Activated naive CD8-positive, alpha-beta T cell treated with anti-CD3 and anti-CD28 coated beads, Interleukin-2, amount 50 U/mL, for 24 hours (primary cell): Measurements from ENCODE around the gene BPIFB2.

Experiments
- ATAC-seq: fragments of 150-1000 bp; cut with Tn5 transposase; one replicate; pipeline ENCODE4 v1.10.0; 2021
- DNase-seq: peaks from one replicate; pipeline ENCODE4 v3.0.0; 2021
- H3K27ac Mint-ChIP-seq: one replicate; pipeline ENCODE4 v1.8.0; 2021; ENCODE audit warnings: mild to moderate bottlenecking, mixed read lengths
- H3K27me3 Mint-ChIP-seq: one replicate; pipeline ENCODE4 v1.8.0; 2021; ENCODE audit warnings: mixed read lengths
- H3K36me3 Mint-ChIP-seq: one replicate; pipeline ENCODE4 v1.8.0; 2021; ENCODE audit warnings: low read depth, mixed read lengths
- H3K4me1 Mint-ChIP-seq: one replicate; pipeline ENCODE4 v1.8.0; 2021; ENCODE audit warnings: mixed read lengths
- H3K4me3 Mint-ChIP-seq: one replicate; pipeline ENCODE4 v1.8.0; 2021; ENCODE audit warnings: mild to moderate bottlenecking, moderate library complexity, mixed read lengths
- H3K9me3 Mint-ChIP-seq: one replicate; pipeline ENCODE4 v1.8.0; 2021; ENCODE audit warnings: mixed read lengths

BPIFB2 gene

DNA sequence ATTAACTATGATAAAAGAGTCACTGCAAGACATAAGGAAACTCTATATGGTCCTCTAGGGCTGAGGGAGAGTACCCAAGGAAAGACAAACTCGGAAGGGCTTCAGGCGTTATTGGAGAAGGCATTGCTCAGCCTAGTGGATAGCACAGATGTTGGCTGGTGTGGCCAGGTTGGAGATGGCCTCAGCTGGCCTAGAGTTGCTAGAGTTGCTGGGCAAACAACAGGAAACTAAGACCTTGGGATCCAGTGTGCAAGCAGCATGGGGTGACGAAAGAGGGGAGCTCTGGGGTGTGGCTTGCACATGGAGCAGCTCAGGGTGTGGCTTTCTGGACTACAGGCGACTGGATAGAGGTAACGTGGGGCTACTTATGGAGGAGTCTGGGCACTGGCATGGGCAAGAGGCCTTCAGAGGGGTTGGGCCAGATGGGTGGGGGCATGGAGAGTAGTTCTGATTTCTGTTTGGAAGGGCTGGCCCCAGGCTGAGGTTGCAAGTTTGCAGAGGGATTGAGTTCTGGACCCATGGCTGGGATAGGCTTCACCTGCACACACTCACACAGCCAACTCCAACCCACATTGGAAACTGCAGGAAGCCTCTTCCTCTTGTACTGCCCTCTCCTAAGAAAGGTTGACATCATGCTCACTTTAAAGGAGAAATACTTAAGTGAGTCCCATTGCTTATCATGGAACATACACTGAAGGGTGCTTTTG is 18.7 kb downstream of the BPIFB2 start:
- Mint-ChIP-seq H3K36me3 (no peaks in the 10 kb centered on the region), H3K27ac (no peak overlapping the region), H3K4me3 (no peak overlapping the region), H3K27me3 (no peaks in the 10 kb centered on the region), H3K4me1 (no peaks in the 10 kb centered on the region), H3K9me3 (no peaks in the 10 kb centered on the region)
- DNase-seq, result no peak
- no peak for ATAC-seq

DNA sequence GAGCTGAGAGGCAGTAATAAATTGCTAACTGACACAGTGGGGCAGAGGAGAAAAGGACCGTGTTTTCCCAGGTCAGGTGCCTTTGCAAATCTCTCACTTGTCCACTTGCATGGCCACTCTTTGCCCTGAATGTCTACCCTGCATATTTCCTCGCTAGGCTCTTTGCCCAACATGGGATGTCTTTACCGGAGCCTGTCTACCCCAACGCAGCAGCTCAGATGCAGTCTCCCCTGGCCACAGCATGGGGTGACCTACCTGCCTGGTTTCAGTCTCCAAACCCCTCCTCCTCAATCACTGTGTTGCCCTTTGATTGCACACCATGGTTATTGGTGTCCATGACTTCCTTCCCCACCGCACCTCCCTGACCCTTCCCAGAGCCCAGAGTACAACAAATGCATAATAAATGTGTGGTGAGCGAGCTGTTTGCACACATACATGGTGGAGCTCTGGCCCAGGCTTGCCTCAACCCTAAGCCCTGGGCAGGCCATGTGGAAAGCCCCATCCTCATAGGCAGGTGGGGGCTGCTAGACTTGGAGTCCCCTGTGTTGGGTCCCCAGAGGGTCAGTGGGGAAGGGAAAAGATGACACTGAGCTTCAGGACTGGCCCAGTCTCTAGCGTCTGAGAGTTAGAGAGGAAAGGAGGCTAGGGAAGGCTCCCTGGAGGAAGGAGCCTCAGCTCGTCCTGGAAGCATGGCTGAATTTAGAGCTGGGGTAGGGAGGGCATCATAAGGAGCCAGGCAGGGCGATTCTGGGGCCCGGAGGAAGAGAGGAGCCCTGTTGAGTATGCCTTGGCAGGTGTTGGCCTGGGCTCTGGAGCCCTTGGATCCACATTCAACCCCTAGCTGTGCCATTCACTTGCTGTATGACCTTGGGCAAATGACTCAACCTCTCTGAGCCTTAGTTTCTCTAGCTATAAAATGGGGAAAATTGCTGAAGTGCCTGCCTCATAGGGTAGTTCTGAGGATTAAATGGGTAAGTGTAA is 19.6 kb downstream of the BPIFB2 start:
- no peak for ATAC-seq
- Mint-ChIP-seq H3K9me3 (no peaks in the 10 kb centered on the region), H3K27me3 (no peaks in the 10 kb centered on the region), H3K4me3 (no peak overlapping the region), H3K36me3 (no peaks in the 10 kb centered on the region), H3K27ac (no peak overlapping the region), H3K4me1 (no peaks in the 10 kb centered on the region)
- DNase-seq, result no peak

DNA sequence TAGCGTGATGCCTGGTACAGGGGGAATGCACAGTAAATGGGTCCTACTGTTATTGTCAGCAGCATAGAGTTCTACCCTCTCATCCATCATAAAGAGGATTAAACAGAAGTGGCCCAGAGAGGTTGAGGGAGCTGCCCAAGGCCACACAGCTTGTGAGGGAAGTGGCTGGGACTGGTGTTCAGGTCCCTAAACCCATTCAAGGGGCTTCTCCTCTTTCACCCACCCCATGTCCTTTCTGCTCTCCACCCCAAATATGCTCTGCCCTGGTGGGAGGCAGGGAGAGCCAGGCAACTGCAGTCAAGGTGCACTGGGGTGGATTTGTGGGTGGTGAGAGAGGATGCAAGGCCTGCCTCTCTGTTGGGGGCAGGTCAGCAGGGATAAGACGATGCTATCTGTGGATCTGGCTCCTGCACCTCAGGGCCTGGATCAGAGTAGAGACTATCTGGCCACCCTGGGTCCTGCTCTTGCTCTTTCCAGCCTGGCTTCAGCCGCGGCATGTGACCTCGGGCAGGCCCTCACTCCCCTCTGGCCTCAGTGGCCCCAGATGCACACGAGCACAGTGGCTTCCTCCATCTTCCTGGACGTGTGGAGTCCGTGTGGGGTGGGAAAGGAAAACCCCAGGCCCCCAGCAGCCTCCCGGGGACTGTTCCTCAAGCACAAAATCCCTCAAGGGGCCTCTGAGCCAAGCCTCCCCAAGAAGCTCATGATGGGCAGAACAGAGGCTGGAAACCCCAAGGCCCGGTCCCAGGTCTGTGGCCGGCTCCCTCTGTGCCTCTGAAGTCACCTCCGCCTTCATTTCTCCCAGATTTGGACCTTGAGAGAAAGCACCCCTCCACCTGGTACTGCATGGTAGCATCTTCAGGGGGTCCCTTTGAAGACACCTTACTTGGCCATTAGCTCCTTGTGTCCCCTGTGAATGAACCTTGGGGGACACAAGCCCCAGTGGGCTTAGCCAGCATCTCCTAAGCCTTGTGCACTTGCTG is 20.6 kb downstream of the BPIFB2 start:
- H3K27ac Mint-ChIP-seq, result no peak overlapping the region
- no peaks in the 10 kb centered on the region for H3K27me3 Mint-ChIP-seq
- no peaks in the 10 kb centered on the region for H3K9me3 Mint-ChIP-seq
- H3K4me1 Mint-ChIP-seq, result no peaks in the 10 kb centered on the region
- ATAC-seq (no peak), DNase-seq (no peak)
- H3K4me3 Mint-ChIP-seq, result no peak overlapping the region
- H3K36me3 Mint-ChIP-seq, result no peaks in the 10 kb centered on the region

DNA sequence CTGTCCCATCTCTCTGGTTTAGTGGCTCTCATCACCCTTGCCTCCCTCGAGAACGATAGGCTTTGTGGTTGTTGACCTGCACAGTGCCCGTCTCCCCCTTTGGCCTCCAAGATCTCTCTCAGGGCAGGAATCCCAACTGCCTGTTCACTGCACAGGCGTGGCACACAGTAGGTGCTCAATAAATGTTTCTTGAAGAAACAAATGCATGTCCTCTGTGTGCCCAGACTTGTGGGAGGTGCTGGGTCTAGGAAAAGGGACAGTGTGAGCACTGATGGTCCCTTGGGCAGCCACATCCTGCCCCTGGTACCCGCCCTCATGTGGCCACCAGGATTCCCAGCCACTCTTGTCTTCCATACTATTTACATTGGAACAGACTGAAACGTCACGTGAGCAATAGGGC is 21.4 kb downstream of the BPIFB2 start:
- DNase-seq (no peak), ATAC-seq (no peak)
- Mint-ChIP-seq H3K27ac (no peak overlapping the region), H3K9me3 (no peaks in the 10 kb centered on the region), H3K4me1 (no peaks in the 10 kb centered on the region), H3K4me3 (no peak overlapping the region), H3K27me3 (no peaks in the 10 kb centered on the region), H3K36me3 (no peaks in the 10 kb centered on the region)

DNA sequence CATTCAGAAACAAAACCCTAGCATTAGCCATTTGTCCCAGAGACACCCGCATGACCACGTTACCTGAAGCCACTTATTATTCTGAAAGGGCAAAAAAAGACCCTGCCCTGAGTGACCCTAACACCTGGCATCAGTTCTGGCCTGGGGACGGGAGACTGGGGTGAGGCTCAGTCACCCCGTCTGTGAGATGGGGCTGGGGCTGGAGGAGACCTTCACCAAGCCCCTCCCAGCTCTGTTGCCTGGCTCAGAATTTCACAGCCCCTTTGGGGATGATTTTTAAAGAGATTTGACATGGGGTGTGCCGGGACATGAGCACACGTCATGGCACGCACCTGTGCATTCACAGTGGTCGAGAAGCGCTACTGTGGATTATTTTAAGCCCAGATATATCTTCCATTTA is 22.6 kb downstream of the BPIFB2 start:
- no peak for DNase-seq
- Mint-ChIP-seq H3K4me3 (no peak overlapping the region), H3K4me1 (no peaks in the 10 kb centered on the region), H3K9me3 (no peaks in the 10 kb centered on the region), H3K27me3 (no peaks in the 10 kb centered on the region), H3K36me3 (no peaks in the 10 kb centered on the region), H3K27ac (no peak overlapping the region)
- ATAC-seq, result no peak

DNA sequence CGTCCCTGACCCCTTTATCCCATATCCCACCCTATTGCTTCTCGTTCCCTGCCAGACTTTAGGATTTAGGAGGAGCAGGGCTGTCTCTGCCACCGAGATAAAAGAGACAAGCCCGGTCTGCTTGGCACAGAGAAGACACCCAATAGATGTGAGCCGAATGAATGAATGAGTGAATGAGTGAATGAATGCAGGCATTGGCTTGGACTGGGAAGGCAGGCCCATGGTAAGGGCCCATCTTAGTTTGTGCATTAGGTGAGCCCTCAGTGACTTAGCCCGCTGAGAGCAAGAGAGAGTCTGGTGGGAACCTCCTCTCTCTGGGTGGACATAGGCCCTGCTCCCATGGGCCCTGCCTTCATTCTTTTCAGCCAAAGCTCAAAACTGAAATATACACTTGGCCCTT is 23.1 kb downstream of the BPIFB2 start:
- DNase-seq (no peak), ATAC-seq (no peak)
- Mint-ChIP-seq H3K27ac (no peak overlapping the region), H3K27me3 (no peaks in the 10 kb centered on the region), H3K4me3 (no peak overlapping the region), H3K36me3 (no peaks in the 10 kb centered on the region), H3K9me3 (no peaks in the 10 kb centered on the region), H3K4me1 (no peaks in the 10 kb centered on the region)

DNA sequence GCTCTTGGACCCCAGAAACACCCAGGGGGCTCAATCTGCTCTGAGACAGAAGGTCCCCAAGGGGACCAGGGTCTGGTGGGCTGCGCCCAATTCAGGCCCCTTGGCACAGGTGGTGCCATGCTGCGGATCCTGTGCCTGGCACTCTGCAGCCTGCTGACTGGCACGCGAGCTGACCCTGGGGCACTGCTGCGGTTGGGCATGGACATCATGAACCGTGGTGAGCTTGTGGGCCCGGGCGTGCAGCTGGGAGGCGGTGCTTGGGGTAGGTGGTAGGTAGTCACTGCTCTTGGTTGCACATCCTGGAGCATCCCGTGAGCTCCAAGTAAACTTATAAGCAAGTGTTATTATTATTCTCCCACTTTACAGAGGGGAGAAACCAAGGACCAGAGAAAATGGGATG is 24.0 kb downstream of the BPIFB2 start, which contains the start of gene BPIFB6:
Gene BPIFB6, plus strand, starts transcription at position 118 of the 400 bp plus-strand sequence. Its CDS starts 0 bp downstream, at position 118.
- H3K9me3 Mint-ChIP-seq, result no peaks in the 10 kb centered on the region
- no peaks in the 10 kb centered on the region for H3K36me3 Mint-ChIP-seq
- no peak within 1 kb of the TSS for H3K27ac Mint-ChIP-seq
- no peaks in the 10 kb centered on the region for H3K27me3 Mint-ChIP-seq
- no peaks in the 10 kb centered on the region for H3K4me1 Mint-ChIP-seq
- no peak within 1 kb of the TSS for H3K4me3 Mint-ChIP-seq
- DNase-seq (no peak), ATAC-seq (no peak)

DNA sequence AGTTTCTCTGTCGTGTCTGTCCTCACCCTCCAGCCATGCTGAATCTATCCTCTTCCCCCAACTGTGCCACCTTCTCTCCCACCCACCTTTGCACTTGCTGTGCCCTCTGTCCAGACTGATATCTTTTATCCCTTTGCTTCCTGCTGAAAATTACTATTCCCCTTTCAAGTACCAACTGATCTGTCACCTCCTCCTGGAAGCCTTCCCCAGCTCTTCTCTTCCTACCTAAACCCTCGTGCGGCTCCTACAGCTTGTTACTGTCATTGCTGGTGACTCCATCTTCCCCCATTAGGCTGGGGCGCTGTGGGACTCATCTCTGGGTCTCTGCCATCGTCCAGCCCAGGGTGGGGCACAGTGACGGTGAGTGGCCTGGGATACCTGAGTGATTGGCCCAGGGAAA is 25.1 kb downstream of the BPIFB2 start:
- Mint-ChIP-seq H3K27ac (no peak overlapping the region), H3K9me3 (no peaks in the 10 kb centered on the region), H3K36me3 (no peaks in the 10 kb centered on the region), H3K27me3 (no peaks in the 10 kb centered on the region), H3K4me3 (no peak overlapping the region), H3K4me1 (no peaks in the 10 kb centered on the region)
- DNase-seq (no peak), ATAC-seq (no peak)

DNA sequence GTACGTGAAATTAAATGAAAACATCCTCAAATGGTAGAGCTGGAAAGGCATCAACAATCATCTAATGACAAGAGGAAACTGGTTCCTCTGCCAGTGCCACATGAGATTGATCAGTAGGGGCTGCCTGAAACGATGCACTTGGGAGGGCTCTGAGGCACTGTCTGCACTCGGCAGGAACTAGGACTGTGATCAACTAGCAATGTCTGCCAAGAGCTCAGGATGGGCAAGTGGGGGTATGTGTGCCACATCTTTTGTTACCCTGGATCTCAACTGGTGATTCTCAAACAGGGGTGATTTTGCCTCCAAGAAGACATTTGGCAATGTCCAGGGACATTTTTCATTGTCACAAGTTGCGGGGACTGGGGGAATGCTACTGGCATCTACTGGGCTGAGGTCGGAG is 25.9 kb downstream of the BPIFB2 start:
- no peaks in the 10 kb centered on the region for H3K9me3 Mint-ChIP-seq
- no peak overlapping the region for H3K27ac Mint-ChIP-seq
- H3K36me3 Mint-ChIP-seq, result no peaks in the 10 kb centered on the region
- H3K4me3 Mint-ChIP-seq, result no peak overlapping the region
- no peaks in the 10 kb centered on the region for H3K27me3 Mint-ChIP-seq
- ATAC-seq (no peak), DNase-seq (no peak)
- H3K4me1 Mint-ChIP-seq, result no peaks in the 10 kb centered on the region

DNA sequence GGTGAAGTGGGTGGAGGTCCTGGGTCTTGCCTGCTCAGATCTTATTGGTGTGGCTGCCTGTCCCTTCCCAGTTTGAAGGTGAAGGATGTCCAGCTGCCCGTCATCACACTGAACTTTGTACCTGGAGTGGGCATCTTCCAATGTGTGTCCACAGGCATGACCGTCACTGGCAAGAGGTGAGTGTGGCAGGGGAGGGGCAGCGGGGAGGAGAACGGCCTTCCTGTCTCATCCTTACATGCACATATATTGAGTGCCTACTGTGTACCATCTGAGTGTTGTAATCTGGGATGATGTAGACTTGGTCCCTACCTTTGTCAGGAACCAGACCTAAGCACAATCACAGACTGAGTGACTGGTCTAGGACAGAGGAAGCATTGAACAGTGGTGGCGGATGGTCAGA is 26.6 kb downstream of the BPIFB2 start:
- ATAC-seq (no peak), DNase-seq (no peak)
- no peak overlapping the region for H3K27ac Mint-ChIP-seq
- no peaks in the 10 kb centered on the region for H3K4me1 Mint-ChIP-seq
- H3K27me3 Mint-ChIP-seq, result no peaks in the 10 kb centered on the region
- H3K4me3 Mint-ChIP-seq, result no peak overlapping the region
- no peaks in the 10 kb centered on the region for H3K9me3 Mint-ChIP-seq
- no peaks in the 10 kb centered on the region for H3K36me3 Mint-ChIP-seq

DNA sequence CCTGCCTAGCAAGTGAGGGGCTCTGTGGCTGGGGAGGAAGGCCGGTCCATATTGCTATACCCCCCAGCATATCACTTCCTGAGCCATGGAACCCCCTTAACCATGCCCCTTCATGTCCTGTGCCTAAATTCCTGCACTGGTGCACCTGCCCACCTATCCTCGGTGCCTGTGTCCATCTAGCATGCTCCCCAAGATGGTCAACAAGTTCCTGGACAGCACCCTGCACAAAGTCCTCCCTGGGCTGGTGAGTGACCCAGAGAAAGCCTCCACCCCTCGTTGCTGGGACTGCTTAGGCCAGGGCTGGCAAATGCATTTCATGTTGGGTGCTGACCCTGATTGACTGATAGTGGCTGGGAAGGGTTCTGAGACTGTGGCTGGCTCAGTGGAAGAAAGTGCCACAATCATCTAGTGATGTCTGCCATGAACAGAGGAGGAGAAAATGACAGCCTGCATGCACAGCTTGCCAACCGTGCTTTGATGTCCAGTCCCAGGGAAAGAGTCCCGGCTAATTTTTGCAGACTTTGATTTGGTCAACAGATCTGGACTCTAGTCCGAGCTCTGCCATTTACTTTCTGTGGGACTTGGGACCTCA is 27.5 kb downstream of the BPIFB2 start:
- H3K9me3 Mint-ChIP-seq, result no peaks in the 10 kb centered on the region
- no peak for DNase-seq
- no peaks in the 10 kb centered on the region for H3K36me3 Mint-ChIP-seq
- ATAC-seq, result no peak
- no peaks in the 10 kb centered on the region for H3K4me1 Mint-ChIP-seq
- H3K27ac Mint-ChIP-seq, result no peak overlapping the region
- H3K27me3 Mint-ChIP-seq, result no peaks in the 10 kb centered on the region
- H3K4me3 Mint-ChIP-seq, result no peak overlapping the region

DNA sequence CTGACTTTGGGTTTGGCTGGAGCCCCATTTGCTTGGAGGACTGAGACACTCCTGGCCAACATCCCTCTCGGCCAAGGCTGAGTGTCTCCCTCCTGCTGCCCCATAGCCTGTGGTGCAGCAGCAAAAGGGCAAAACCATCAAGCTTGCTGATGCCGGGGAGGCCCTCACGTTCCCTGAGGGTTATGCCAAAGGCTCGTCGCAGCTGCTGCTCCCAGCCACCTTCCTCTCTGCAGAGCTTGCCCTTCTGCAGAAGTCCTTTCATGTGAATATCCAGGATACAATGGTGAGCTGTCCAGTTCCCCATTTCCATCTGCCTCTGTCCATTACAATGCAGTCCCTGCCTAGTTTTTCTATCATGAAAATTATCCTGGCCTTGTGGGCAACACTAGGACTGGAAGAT is 30.0 kb downstream of the BPIFB2 start:
- no peak overlapping the region for H3K27ac Mint-ChIP-seq
- DNase-seq, result no peak
- no peak for ATAC-seq
- H3K27me3 Mint-ChIP-seq, result no peaks in the 10 kb centered on the region
- no peaks in the 10 kb centered on the region for H3K36me3 Mint-ChIP-seq
- H3K4me1 Mint-ChIP-seq, result no peaks in the 10 kb centered on the region
- H3K9me3 Mint-ChIP-seq, result no peaks in the 10 kb centered on the region
- H3K4me3 Mint-ChIP-seq, result no peak overlapping the region

DNA sequence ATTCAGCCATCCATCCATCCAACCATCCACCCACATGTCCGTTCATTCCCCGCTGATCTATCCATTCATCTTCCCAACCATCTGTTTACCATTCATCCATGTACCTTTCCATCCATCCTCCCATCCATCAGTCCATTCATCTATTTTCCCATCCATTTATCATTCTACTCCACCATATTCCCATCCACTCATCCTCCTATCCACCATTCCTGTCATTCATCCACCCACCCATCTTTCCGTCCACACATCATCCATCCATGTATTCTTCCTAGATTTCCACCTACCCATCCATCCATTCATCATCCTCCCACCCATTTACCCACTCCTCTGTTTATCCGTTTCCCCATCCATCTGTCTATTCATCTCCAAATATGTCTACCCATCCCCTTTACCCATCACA is 30.7 kb downstream of the BPIFB2 start:
- Mint-ChIP-seq H3K27me3 (no peaks in the 10 kb centered on the region), H3K27ac (no peak overlapping the region), H3K4me3 (no peak overlapping the region), H3K4me1 (no peaks in the 10 kb centered on the region), H3K36me3 (no peaks in the 10 kb centered on the region), H3K9me3 (no peaks in the 10 kb centered on the region)
- ATAC-seq, result no peak
- no peak for DNase-seq

DNA sequence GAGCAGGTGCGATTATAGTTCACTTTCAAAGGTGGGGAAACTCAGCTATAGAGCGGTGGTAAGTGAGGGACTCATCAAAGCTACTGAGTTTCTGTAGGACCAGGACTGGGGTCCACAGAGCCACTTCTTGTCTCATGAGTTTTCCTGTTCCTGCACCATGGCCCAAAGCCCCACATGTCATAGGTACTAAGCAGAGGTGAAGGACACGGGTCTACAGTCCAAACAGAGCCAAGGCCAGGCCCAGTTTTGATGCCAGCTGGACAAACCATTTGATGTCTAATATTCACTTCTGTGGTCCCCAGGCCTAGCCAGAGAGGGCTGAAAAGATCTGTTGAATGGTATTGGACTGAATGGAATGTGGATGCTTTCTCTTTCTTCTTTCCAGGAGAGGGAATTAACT is 34.9 kb downstream of the BPIFB2 start:
- ATAC-seq, result no peak
- peaks cover 13% of the 10 kb centered on the region for H3K9me3 Mint-ChIP-seq
- no peaks in the 10 kb centered on the region for H3K4me1 Mint-ChIP-seq
- H3K27ac Mint-ChIP-seq, result no peak overlapping the region
- H3K36me3 Mint-ChIP-seq, result peaks cover 4% of the 10 kb centered on the region
- DNase-seq, result no peak
- no peak overlapping the region for H3K4me3 Mint-ChIP-seq
- no peaks in the 10 kb centered on the region for H3K27me3 Mint-ChIP-seq
